BE2C (cell line): ENCODE results near the gene COL12A1.
A peak's percentile ranks its signal among the peaks of the same experiment; 100 is the strongest.

Experiments used
- DNase-seq: peaks from one replicate; pipeline ENCODE4 v3.0.0-alpha.2; 2020
- H3K27me3 ChIP-seq: fragments of 250-450 bp; sonication (Bioruptor Pico); 2 replicates; pipeline ENCODE4 v1.5.1; 2020; ENCODE audit warnings: mild to moderate bottlenecking
- H3K36me3 ChIP-seq: fragments of 250-450 bp; sonication (Bioruptor Pico); 2 replicates; pipeline ENCODE4 v1.5.1; 2020; ENCODE audit warnings: mild to moderate bottlenecking
- H3K4me1 ChIP-seq: fragments of 250-450 bp; sonication (Bioruptor Pico); 2 replicates; pipeline ENCODE4 v1.5.1; 2020
- H3K4me3 ChIP-seq: 2 replicates; pipeline ENCODE4 v1.5.1; 2011; ENCODE audit warnings: low read depth, low read length
- H3K9me3 ChIP-seq: fragments of 250-450 bp; sonication (Bioruptor Pico); 2 replicates; pipeline ENCODE4 v1.5.1; 2020
- TF ChIP-seq, protein P1 (sequence below): IDR thresholded peaks from 2 replicates; pipeline ENCODE4 v1.5.1; 2012; ENCODE audit warnings: mild to moderate bottlenecking, low read depth, low read length

The COL12A1 gene

GRCh38 chr6:75085931-75086635 lies 119.8 kb downstream of the COL12A1 start:
- DNase-seq, result no peak
- Histone ChIP-seq H3K9me3 (no peaks in the 10 kb centered on the region), H3K36me3 (no peaks in the 10 kb centered on the region), H3K4me3 (no peak overlapping the region), H3K4me1 (no peaks in the 10 kb centered on the region), H3K27me3 (peaks cover 10% of the 10 kb centered on the region)
- TF ChIP-seq, protein P1, sequence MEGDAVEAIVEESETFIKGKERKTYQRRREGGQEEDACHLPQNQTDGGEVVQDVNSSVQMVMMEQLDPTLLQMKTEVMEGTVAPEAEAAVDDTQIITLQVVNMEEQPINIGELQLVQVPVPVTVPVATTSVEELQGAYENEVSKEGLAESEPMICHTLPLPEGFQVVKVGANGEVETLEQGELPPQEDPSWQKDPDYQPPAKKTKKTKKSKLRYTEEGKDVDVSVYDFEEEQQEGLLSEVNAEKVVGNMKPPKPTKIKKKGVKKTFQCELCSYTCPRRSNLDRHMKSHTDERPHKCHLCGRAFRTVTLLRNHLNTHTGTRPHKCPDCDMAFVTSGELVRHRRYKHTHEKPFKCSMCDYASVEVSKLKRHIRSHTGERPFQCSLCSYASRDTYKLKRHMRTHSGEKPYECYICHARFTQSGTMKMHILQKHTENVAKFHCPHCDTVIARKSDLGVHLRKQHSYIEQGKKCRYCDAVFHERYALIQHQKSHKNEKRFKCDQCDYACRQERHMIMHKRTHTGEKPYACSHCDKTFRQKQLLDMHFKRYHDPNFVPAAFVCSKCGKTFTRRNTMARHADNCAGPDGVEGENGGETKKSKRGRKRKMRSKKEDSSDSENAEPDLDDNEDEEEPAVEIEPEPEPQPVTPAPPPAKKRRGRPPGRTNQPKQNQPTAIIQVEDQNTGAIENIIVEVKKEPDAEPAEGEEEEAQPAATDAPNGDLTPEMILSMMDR, result no peak

- Histone ChIP-seq H3K4me1 (no peaks in the 10 kb centered on the region), H3K27me3 (peaks cover 10% of the 10 kb centered on the region), H3K4me3 (no peak overlapping the region), H3K9me3 (no peaks in the 10 kb centered on the region), H3K36me3 (no peaks in the 10 kb centered on the region)
- DNase-seq, result peak; percentile 8
- TF ChIP-seq, protein P1, result no peak
These were observed 120.9 kb downstream of the COL12A1 start for GRCh38 chr6:75084872-75085381.

DNA sequence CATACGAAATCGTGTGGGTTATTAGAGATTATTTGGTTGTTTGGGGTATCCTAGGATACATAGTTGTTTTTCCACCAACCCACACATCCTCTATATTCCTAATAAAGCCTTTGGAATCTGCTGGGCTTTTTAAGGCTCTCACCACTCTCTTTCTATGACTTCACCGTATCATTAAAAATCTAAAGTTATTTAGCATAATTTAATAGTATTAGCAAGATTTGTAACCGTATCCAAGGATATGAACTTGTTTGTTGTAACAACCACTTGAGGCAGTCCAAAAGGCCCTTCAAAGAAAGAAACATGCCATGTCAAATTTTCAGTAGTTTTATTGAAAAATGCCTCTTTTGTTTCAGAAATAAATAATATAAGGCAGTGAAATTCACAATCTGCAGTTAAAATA lies 121.8 kb downstream of the COL12A1 start:
- H3K36me3 ChIP-seq, result no peaks in the 10 kb centered on the region
- no peaks in the 10 kb centered on the region for H3K9me3 ChIP-seq
- no peak overlapping the region for H3K4me3 ChIP-seq
- no peaks in the 10 kb centered on the region for H3K4me1 ChIP-seq
- no peak for DNase-seq
- peaks cover 10% of the 10 kb centered on the region for H3K27me3 ChIP-seq
- TF ChIP-seq, protein P1, result no peak

GRCh38 chr6:75081921-75082320 lies 123.9 kb downstream of the COL12A1 start:
- no peaks in the 10 kb centered on the region for H3K36me3 ChIP-seq
- H3K4me3 ChIP-seq, result no peak overlapping the region
- no peaks in the 10 kb centered on the region for H3K4me1 ChIP-seq
- TF ChIP-seq, protein P1, result no peak
- H3K9me3 ChIP-seq, result no peaks in the 10 kb centered on the region
- DNase-seq, result no peak
- H3K27me3 ChIP-seq, result peaks cover 10% of the 10 kb centered on the region

- no peak for DNase-seq
- H3K4me3 ChIP-seq, result no peak overlapping the region
- no peaks in the 10 kb centered on the region for H3K36me3 ChIP-seq
- TF ChIP-seq, protein P1, result no peak
- no peaks in the 10 kb centered on the region for H3K4me1 ChIP-seq
- H3K27me3 ChIP-seq, result peaks cover 10% of the 10 kb centered on the region
- H3K9me3 ChIP-seq, result no peaks in the 10 kb centered on the region
These were observed 124.8 kb downstream of the COL12A1 start for GRCh38 chr6:75081047-75081446.

DNA sequence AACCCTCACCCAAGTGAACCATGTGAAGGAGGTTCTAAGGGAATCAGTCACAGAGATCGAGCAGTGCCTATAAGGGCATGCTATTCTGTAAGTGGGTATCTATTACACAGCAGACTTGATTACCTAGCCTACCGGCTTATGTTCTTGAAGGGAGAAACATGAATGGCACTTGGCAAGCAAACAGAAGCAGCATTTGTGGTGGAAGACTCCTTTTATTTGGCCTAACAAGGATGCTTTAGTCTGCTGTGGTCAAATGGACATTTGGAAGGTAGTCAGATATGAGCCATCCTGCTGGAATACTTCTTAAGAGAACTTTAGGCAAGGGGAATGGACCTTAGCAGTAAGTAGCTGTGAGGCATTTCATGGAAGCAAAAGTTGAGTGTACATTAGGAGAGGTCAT lies 126.3 kb downstream of the COL12A1 start:
- no peaks in the 10 kb centered on the region for H3K4me1 ChIP-seq
- peaks cover 3% of the 10 kb centered on the region for H3K27me3 ChIP-seq
- TF ChIP-seq, protein P1, result no peak
- no peaks in the 10 kb centered on the region for H3K9me3 ChIP-seq
- H3K36me3 ChIP-seq, result no peaks in the 10 kb centered on the region
- no peak overlapping the region for H3K4me3 ChIP-seq
- no peak for DNase-seq
